Neural progenitor cell (in vitro differentiated cells): ENCODE data around the gene CYP1A1. TPM values are rescaled to one million over a fixed set of nuclear protein-coding genes. Genes with fewer than 3 reads are reported as not detected.
A peak's percentile ranks its signal among the peaks of the same experiment; 100 is the strongest.

ENCODE experiments used
- DNase-seq: peaks from one replicate; pipeline ENCODE4 v3.0.0-alpha.2; 2016; ENCODE audit warnings: low spot score
- H2AFZ ChIP-seq: fragments of 200-600 bp; sonication (generic); replicated peaks from 2 replicates; pipeline ENCODE4 v1.6.1; 2016; ENCODE audit warnings: antibody characterized with exemption
- H3F3A ChIP-seq: fragments of 200-600 bp; sonication (generic); 2 replicates; pipeline ENCODE4 v1.6.1; 2016; ENCODE audit warnings: antibody characterized with exemption, low read depth
- H3K27ac ChIP-seq: fragments of 200-600 bp; sonication (generic); 2 replicates; pipeline ENCODE4 v1.5.1; 2016; ENCODE audit warnings: mild to moderate bottlenecking
- H3K27me3 ChIP-seq: fragments of 200-600 bp; sonication (generic); 2 replicates; pipeline ENCODE4 v1.6.1; 2016; ENCODE audit warnings: mild to moderate bottlenecking, moderate library complexity
- H3K36me3 ChIP-seq: fragments of 200-600 bp; sonication (generic); 2 replicates; pipeline ENCODE4 v1.5.1; 2016
- H3K4me1 ChIP-seq: fragments of 200-600 bp; sonication (generic); 2 replicates; pipeline ENCODE4 v1.6.1; 2016; ENCODE audit warnings: mixed run types
- H3K4me2 ChIP-seq: fragments of 200-600 bp; sonication (generic); 2 replicates; pipeline ENCODE4 v1.6.1; 2016
- H3K4me3 ChIP-seq: fragments of 200-600 bp; sonication (generic); 2 replicates; pipeline ENCODE4 v1.5.1; 2016
- H3K79me2 ChIP-seq: fragments of 200-600 bp; sonication (generic); 2 replicates; pipeline ENCODE4 v1.6.1; 2016; ENCODE audit warnings: low read depth
- H3K9ac ChIP-seq: fragments of 200-600 bp; sonication (generic); 2 replicates; pipeline ENCODE4 v1.6.1; 2016
- H3K9me3 ChIP-seq: fragments of 200-600 bp; sonication (generic); 2 replicates; pipeline ENCODE4 v1.5.1; 2016; ENCODE audit warnings: low read depth
- H4K20me1 ChIP-seq: fragments of 200-600 bp; sonication (generic); 2 replicates; pipeline ENCODE4 v1.6.1; 2016; ENCODE audit warnings: low read depth
- H3K27ac Mint-ChIP-seq: 3 replicates; pipeline ENCODE4 v1.8.0; 2021; ENCODE audit warnings: mixed read lengths
- H3K27me3 Mint-ChIP-seq: 2 replicates; pipeline ENCODE4 v1.8.0; 2022; ENCODE audit warnings: low read depth, mild to moderate bottlenecking, inconsistent platforms, moderate library complexity, mixed read lengths; ENCODE audit not compliant: insufficient read depth
- H3K36me3 Mint-ChIP-seq: 3 replicates; pipeline ENCODE4 v1.8.0; 2021; ENCODE audit warnings: mixed read lengths
- H3K4me1 Mint-ChIP-seq: 3 replicates; pipeline ENCODE4 v1.8.0; 2021; ENCODE audit warnings: mixed read lengths
- H3K4me3 Mint-ChIP-seq: 3 replicates; pipeline ENCODE4 v1.8.0; 2021; ENCODE audit warnings: mild to moderate bottlenecking, moderate library complexity, mixed read lengths
- H3K9me3 Mint-ChIP-seq: 3 replicates; pipeline ENCODE4 v1.8.0; 2020; ENCODE audit warnings: mixed read lengths
- CTCF ChIP-seq: fragments of 200-600 bp; sonication (generic); IDR thresholded peaks from 2 replicates; pipeline ENCODE4 v1.5.1; 2017; ENCODE audit warnings: antibody characterized with exemption, mild to moderate bottlenecking
- EZH2 ChIP-seq: fragments of 200-600 bp; sonication (generic); IDR thresholded peaks from 2 replicates; pipeline ENCODE4 v1.6.1; 2017; ENCODE audit warnings: antibody characterized with exemption, mild to moderate bottlenecking, moderate library complexity
- EZH2phosphoT487 ChIP-seq: fragments of 200-600 bp; sonication (generic); IDR thresholded peaks from 2 replicates; pipeline ENCODE4 v1.6.1; 2017; ENCODE audit warnings: antibody characterized with exemption
- total RNA-seq: library from RNA; depleted of rRNA; stranded (reverse); fragments of >200 nt; gene quantifications from 2 replicates; pipeline ENCODE4 v1.2.3, GENCODE V29; 2015; ENCODE audit warnings: low replicate concordance

CYP1A1 gene
- total RNA-seq, 1 donor from 2014 or later: not detected

GRCh38 chr15:74769463-74770025 is 44.2 kb upstream of the CYP1A1 start:
- no peaks in the 10 kb centered on the region for H4K20me1 ChIP-seq
- DNase-seq: no peak
- H3K36me3 ChIP-seq: no peaks in the 10 kb centered on the region
- H3K4me2 ChIP-seq: no peak overlapping the region
- H3F3A ChIP-seq: peaks cover 26% of the 10 kb centered on the region
- H3K27ac ChIP-seq: no peak overlapping the region
- no peak overlapping the region for H3K9ac ChIP-seq
- H3K9me3 ChIP-seq: no peaks in the 10 kb centered on the region
- no peak overlapping the region for H2AFZ ChIP-seq
- Mint-ChIP-seq H3K36me3 (no peaks in the 10 kb centered on the region), H3K4me1 (peaks cover 40% of the 10 kb centered on the region), H3K9me3 (no peaks in the 10 kb centered on the region), H3K4me3 (no peak overlapping the region), H3K27me3 (peaks cover 20% of the 10 kb centered on the region), H3K27ac (no peak overlapping the region)
- H3K4me1 ChIP-seq: peaks cover 23% of the 10 kb centered on the region
- no peak for TF ChIP-seq EZH2
- no peak for TF ChIP-seq EZH2phosphoT487
- TF ChIP-seq CTCF: no peak
- H3K79me2 ChIP-seq: no peaks in the 10 kb centered on the region
- no peak overlapping the region for H3K4me3 ChIP-seq
- peaks cover 16% of the 10 kb centered on the region for H3K27me3 ChIP-seq

DNA sequence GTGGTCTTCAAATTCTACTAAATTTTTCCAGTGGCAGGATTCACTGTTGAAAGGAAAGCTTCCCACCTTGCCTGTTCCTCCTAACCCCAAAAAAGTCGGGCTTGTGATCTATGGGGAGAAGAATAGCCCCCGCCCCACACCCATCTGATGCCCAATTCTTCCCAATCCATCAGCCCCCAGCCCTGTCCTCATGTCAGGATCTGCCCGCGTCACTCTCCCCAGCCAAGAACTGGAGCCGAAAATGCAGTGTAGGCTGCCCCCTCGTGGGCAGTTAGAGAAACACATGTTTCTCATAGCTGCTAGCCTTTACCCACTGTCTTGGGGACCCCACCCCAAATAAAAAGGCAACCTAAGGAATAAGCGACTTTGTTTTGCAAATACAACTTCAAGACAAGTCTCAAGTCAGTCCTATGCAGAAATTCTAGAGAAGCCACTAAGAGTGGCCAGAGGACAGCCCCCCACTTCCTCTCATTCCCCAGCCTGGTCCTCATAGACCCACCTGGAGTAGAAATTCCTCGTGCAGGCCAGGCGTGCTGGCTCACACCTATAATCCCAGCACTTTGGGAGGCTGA is 43.5 kb upstream of the CYP1A1 start:
- Mint-ChIP-seq H3K4me1 (peaks cover 35% of the 10 kb centered on the region), H3K36me3 (no peaks in the 10 kb centered on the region), H3K9me3 (no peaks in the 10 kb centered on the region), H3K27me3 (peaks cover 19% of the 10 kb centered on the region), H3K4me3 (peak overlapping the region; percentile 25), H3K27ac (no peak overlapping the region)
- Histone ChIP-seq H3F3A (peaks cover 22% of the 10 kb centered on the region), H3K79me2 (no peaks in the 10 kb centered on the region), H3K27me3 (peaks cover 16% of the 10 kb centered on the region), H3K4me1 (peaks cover 19% of the 10 kb centered on the region), H3K4me2 (peak overlapping the region; percentile 61), H2AFZ (peak overlapping the region; percentile 32), H3K9me3 (no peaks in the 10 kb centered on the region), H3K27ac (no peak overlapping the region), H3K4me3 (no peak overlapping the region), H3K9ac (no peak overlapping the region), H3K36me3 (no peaks in the 10 kb centered on the region), H4K20me1 (no peaks in the 10 kb centered on the region)
- peak; percentile 81 for DNase-seq
- peak; percentile 91 for TF ChIP-seq CTCF
- TF ChIP-seq EZH2phosphoT487: no peak
- no peak for TF ChIP-seq EZH2

DNA sequence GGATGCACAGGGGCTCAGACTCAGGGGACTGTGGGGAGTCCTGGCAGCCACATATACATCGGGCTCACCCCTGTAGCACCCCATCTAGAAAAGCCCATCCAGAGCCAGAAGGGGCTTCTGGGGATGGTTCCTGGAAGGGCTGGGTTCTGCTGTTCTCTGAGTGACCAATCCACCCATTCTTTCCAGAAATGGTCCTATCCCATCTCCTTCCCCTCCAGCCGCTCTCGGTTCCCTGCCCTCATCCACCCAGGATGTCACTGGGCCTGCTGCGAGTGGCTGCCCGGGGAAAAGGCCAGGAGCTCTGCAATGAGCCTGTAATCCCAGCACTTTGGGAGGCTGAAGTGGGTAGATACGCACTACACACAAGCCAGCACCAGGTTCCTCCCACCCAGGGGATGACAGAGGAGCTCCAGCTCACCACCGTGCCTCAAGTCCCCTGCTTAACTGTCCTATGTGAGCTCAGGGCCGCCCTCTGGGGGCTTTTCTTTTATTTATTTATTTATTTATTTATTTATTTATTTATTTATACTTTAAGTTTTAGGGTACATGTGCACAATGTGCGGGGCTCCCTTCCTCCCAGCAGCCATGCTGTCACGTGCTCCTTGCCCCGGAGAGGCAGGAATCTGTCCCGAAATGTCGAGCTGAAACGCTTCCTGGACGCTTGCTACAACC is 42.9 kb upstream of the CYP1A1 start:
- TF ChIP-seq EZH2phosphoT487 (no peak), EZH2 (no peak), CTCF (no peak)
- Histone ChIP-seq H3K9me3 (no peaks in the 10 kb centered on the region), H3K4me1 (peaks cover 13% of the 10 kb centered on the region), H3K27me3 (peaks cover 16% of the 10 kb centered on the region), H3K79me2 (no peaks in the 10 kb centered on the region), H4K20me1 (no peaks in the 10 kb centered on the region), H2AFZ (peak overlapping the region; percentile 32), H3F3A (peaks cover 16% of the 10 kb centered on the region), H3K4me2 (peak overlapping the region; percentile 61), H3K9ac (no peak overlapping the region), H3K36me3 (no peaks in the 10 kb centered on the region), H3K27ac (no peak overlapping the region), H3K4me3 (no peak overlapping the region)
- H3K27ac Mint-ChIP-seq: no peak overlapping the region
- peaks cover 17% of the 10 kb centered on the region for H3K27me3 Mint-ChIP-seq
- H3K9me3 Mint-ChIP-seq: no peaks in the 10 kb centered on the region
- H3K4me3 Mint-ChIP-seq: no peak overlapping the region
- no peaks in the 10 kb centered on the region for H3K36me3 Mint-ChIP-seq
- H3K4me1 Mint-ChIP-seq: peaks cover 29% of the 10 kb centered on the region
- peak; percentile 53 for DNase-seq
